ENCODE measurements around the gene ZBTB7B. TPM values are rescaled to one million over a fixed set of nuclear protein-coding genes. Genes with fewer than 3 reads are reported as not detected.

Gene ZBTB7B
- total and polyA plus RNA-seq, 7 experiments from 2014 or later = 3.0 to 139 (median 57.2) TPM

GRCh38 chr1:155005076-155006011 lies 2.7 kb downstream of the ZBTB7B start:
- no peaks in the 10 kb centered on the region for H3K9me3 Mint-ChIP-seq
- H3K27ac Mint-ChIP-seq = peak overlapping the region; percentile 26 to 98 (median 93)
- peak overlapping the region; percentile 83 for H3K27ac ChIP-seq (ENCODE audit: low read depth, low read length)
- H3K36me3 ChIP-seq (ENCODE audit: control insufficient read depth in 2 of 3, insufficient read depth in 3 of 3, low read length in 3 of 3) = peaks cover 0 to 15% (median 0%) of the 10 kb centered on the region in 3 experiments
- no peaks in the 10 kb centered on the region for H3K27me3 Mint-ChIP-seq
- POLR2A ChIA-PET = interaction anchor here (1.1 to 18.2 kb wide), 7 partner anchors 10 to 58 kb away, joined by 3 to 270 read pairs (median 4); partner anchors contain the start of genes EFNA4 and PBXIP1
- peaks cover 35 to 44% of the 10 kb centered on the region in 2 donors for H3K4me1 ChIP-seq (ENCODE audit: control insufficient read depth in 2 of 2, insufficient read depth in 2 of 2, low read length in 2 of 2)
- intact Hi-C loops (cut with micrococcal nuclease) = loop anchor here (1.0 to 10.0 kb wide), 3 partner anchors 12 to 1499 kb away; partner anchors contain the start of gene MEF2D (in 1 of the 2)
- DNase-seq (peak in 1 of 9 donors; percentile 41), ATAC-seq (no peak)
- peak overlapping the region; percentile 16 to 99 (median 96) for H3K4me3 Mint-ChIP-seq
- CTCF ChIA-PET = interaction anchor here (17.9 kb wide), 1 partner anchor 9 kb away, joined by 291 read pairs; no protein-coding TSS in a partner anchor
- peaks cover 0 to 31% (median 0%) of the 10 kb centered on the region in 5 donors for H3K36me3 Mint-ChIP-seq
- H3K27me3 ChIP-seq (ENCODE audit: control insufficient read depth in 2 of 2, insufficient read depth in 2 of 2, low read length in 2 of 2) = no peaks in the 10 kb centered on the region
- no peaks in the 10 kb centered on the region for H3K9me3 ChIP-seq (ENCODE audit: control insufficient read depth in 2 of 3, low read length in 3 of 3)
- H3K4me1 Mint-ChIP-seq = peaks cover 19 to 56% (median 45%) of the 10 kb centered on the region in 7 donors
- no peak overlapping the region for H3K4me3 ChIP-seq (ENCODE audit: low read length)

- H3K9me3 Mint-ChIP-seq = no peaks in the 10 kb centered on the region
- H3K4me1 ChIP-seq (ENCODE audit: control insufficient read depth in 2 of 2, insufficient read depth in 2 of 2, low read length in 2 of 2) = peaks cover 44 to 50% of the 10 kb centered on the region in 2 donors
- no peaks in the 10 kb centered on the region for H3K27me3 ChIP-seq (ENCODE audit: control insufficient read depth in 2 of 2, insufficient read depth in 2 of 2, low read length in 2 of 2)
- peak; percentile 39 for ATAC-seq
- H3K4me3 Mint-ChIP-seq = peak overlapping the region; percentile 40 to 99 (median 88)
- peak overlapping the region; percentile 26 to 98 (median 93) for H3K27ac Mint-ChIP-seq
- ChIA-PET CTCF (interaction anchor here (1.0 to 17.9 kb wide), 4 partner anchors 8 to 45 kb away, joined by 3 to 291 read pairs (median 4); partner anchors contain the start of genes FLAD1 and PYGO2), POLR2A (interaction anchor here (0.6 to 18.2 kb wide), 12 partner anchors 9 to 928 kb away, joined by 3 to 270 read pairs (median 4); partner anchors contain the start of genes FLAD1, KHDC4, PBXIP1 and PMVK)
- H3K27me3 Mint-ChIP-seq = no peaks in the 10 kb centered on the region
- intact Hi-C loops (cut with micrococcal nuclease) = loop anchor here (1.0 to 10.0 kb wide), 3 partner anchors 11 to 1498 kb away; partner anchors contain the start of gene MEF2D (in 1 of the 2)
- peak overlapping the region; percentile 83 for H3K27ac ChIP-seq (ENCODE audit: low read depth, low read length)
- H3K4me1 Mint-ChIP-seq = peaks cover 23 to 63% (median 50%) of the 10 kb centered on the region in 7 donors
- H3K9me3 ChIP-seq (ENCODE audit: control insufficient read depth in 2 of 3, low read length in 3 of 3) = no peaks in the 10 kb centered on the region
- peaks cover 0 to 18% (median 0%) of the 10 kb centered on the region in 3 experiments for H3K36me3 ChIP-seq (ENCODE audit: control insufficient read depth in 2 of 3, insufficient read depth in 3 of 3, low read length in 3 of 3)
- no peak overlapping the region for H3K4me3 ChIP-seq (ENCODE audit: low read length)
- peak in 7 of 9 donors; percentile 43 to 60 (median 56) for DNase-seq
- peaks cover 0 to 34% (median 0%) of the 10 kb centered on the region in 5 donors for H3K36me3 Mint-ChIP-seq
These were observed 4.0 kb downstream of the ZBTB7B start for GRCh38 chr1:155006601-155007101.

DNA sequence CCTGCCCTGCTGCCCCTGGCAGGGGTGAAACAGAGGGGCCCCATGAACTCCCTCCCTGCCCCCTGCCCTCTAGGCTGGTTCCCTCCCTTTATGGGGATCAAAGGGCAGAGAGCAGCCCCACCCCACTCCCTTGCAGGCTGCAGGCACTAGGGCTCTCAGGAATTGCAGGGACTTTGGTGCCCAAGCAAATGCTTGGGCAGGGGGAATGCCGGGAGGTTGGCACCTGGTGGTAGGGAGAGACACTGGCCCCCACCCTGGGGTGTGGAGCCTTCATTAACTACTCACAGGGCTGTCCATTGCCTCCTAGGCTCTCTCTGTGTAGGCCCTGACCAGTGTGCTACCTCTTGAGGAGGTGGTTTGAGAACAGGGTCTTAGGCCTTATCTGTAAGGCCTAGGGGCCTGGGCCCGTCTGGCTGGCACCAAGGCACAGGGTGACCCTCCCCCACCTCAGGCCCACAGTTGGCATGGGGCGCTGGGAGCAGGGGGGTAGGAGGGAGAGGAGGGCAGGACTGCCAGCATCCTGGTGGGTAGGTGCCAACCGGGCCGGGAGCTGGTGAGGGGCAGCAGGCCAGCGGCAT lies 4.7 kb downstream of the ZBTB7B start:
- no peaks in the 10 kb centered on the region for H3K27me3 Mint-ChIP-seq
- ChIA-PET POLR2A (interaction anchor here (0.6 to 18.2 kb wide), 14 partner anchors 8 to 927 kb away, joined by 3 to 270 read pairs (median 4); partner anchors contain the start of genes ADAM15, FLAD1, KHDC4 and PBXIP1), CTCF (interaction anchor here (0.6 to 17.9 kb wide), 10 partner anchors 7 to 78 kb away, joined by 3 to 291 read pairs (median 4); partner anchors contain the start of genes FLAD1, LENEP, PBXIP1 and PYGO2)
- Histone ChIP-seq H3K4me3 (ENCODE audit: low read length) (no peak overlapping the region), H3K4me1 (ENCODE audit: control insufficient read depth in 2 of 2, insufficient read depth in 2 of 2, low read length in 2 of 2) (peaks cover 44 to 57% of the 10 kb centered on the region in 2 donors), H3K27ac (ENCODE audit: low read depth, low read length) (peak overlapping the region; percentile 83), H3K27me3 (ENCODE audit: control insufficient read depth in 2 of 2, insufficient read depth in 2 of 2, low read length in 2 of 2) (no peaks in the 10 kb centered on the region), H3K9me3 (ENCODE audit: control insufficient read depth in 2 of 3, low read length in 3 of 3) (no peaks in the 10 kb centered on the region), H3K36me3 (ENCODE audit: control insufficient read depth in 2 of 3, insufficient read depth in 3 of 3, low read length in 3 of 3) (peaks cover 0 to 15% (median 0%) of the 10 kb centered on the region in 3 experiments)
- no peaks in the 10 kb centered on the region for H3K9me3 Mint-ChIP-seq
- H3K4me3 Mint-ChIP-seq = peak overlapping the region in 9 of 10 donors; percentile 39 to 99 (median 86)
- H3K27ac Mint-ChIP-seq = peak overlapping the region; percentile 26 to 98 (median 91)
- no peak for ATAC-seq
- intact Hi-C loops (cut with micrococcal nuclease) = loop anchor here (5.0 to 10.0 kb wide), 2 partner anchors 185 to 1497 kb away; partner anchors contain the start of gene MEF2D (in 1 of the 2)
- DNase-seq = no peak
- peaks cover 0 to 34% (median 0%) of the 10 kb centered on the region in 5 donors for H3K36me3 Mint-ChIP-seq
- H3K4me1 Mint-ChIP-seq = peaks cover 24 to 68% (median 54%) of the 10 kb centered on the region in 7 donors

- POLR2A ChIA-PET = interaction anchor here (0.6 to 18.2 kb wide), 9 partner anchors 7 to 68 kb away, joined by 3 to 270 read pairs (median 4); partner anchors contain the start of genes ADAM15, FLAD1 and PBXIP1
- no peaks in the 10 kb centered on the region for H3K27me3 Mint-ChIP-seq
These were observed 5.7 kb downstream of the ZBTB7B start for GRCh38 chr1:155008015-155008941.

DNA sequence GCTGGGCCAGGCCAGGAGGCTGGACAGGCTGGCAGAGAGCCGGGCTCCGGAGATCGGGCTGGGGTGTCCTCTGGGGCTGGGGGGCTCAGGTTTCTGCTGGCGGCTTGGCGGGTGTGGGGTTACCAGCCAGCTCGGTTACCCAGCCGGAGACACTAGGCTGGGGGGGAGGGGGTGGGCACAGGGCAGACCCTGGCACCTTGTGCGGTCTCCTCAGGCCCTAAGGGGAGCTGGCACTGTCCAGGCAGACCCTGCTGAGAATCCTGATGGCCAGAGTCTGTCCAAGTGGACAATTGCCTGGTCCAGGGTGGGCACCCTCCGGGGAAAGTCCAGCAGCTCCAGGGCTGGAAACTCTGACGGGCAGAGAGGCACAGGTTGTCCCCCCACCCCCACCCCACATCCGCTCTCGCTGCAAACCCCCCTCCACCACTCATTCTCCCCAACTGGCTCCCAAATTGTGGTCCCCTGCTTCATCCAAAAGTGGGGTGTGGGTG lies 6.7 kb downstream of the ZBTB7B start:
- no peaks in the 10 kb centered on the region for H3K27me3 Mint-ChIP-seq
- no peaks in the 10 kb centered on the region for H3K9me3 Mint-ChIP-seq
- Histone ChIP-seq H3K9me3 (ENCODE audit: control insufficient read depth in 2 of 3, low read length in 3 of 3) (no peaks in the 10 kb centered on the region), H3K27me3 (ENCODE audit: control insufficient read depth in 2 of 2, insufficient read depth in 2 of 2, low read length in 2 of 2) (no peaks in the 10 kb centered on the region), H3K36me3 (ENCODE audit: control insufficient read depth in 2 of 3, insufficient read depth in 3 of 3, low read length in 3 of 3) (peaks cover 0 to 14% (median 0%) of the 10 kb centered on the region in 3 experiments), H3K27ac (ENCODE audit: low read depth, low read length) (peak overlapping the region; percentile 83), H3K4me1 (ENCODE audit: control insufficient read depth in 2 of 2, insufficient read depth in 2 of 2, low read length in 2 of 2) (peaks cover 56 to 71% of the 10 kb centered on the region in 2 donors), H3K4me3 (ENCODE audit: low read length) (peak overlapping the region; percentile 72)
- peak overlapping the region; percentile 88 to 98 (median 92) for H3K27ac Mint-ChIP-seq
- DNase-seq (peak in 2 of 9 donors; percentile 36 to 49), ATAC-seq (no peak)
- H3K4me1 Mint-ChIP-seq = peaks cover 34 to 79% (median 67%) of the 10 kb centered on the region in 7 donors
- ChIA-PET POLR2A (interaction anchor here (0.9 to 18.2 kb wide), 4 partner anchors 6 to 55 kb away, joined by 3 to 270 read pairs (median 70); partner anchors contain the start of genes ADAM15 and PBXIP1), CTCF (interaction anchor here (0.7 to 13.9 kb wide), 2 partner anchors 8 to 11 kb away, joined by 4 to 291 read pairs; partner anchors contain the start of genes LENEP and ZBTB7B)
- peak overlapping the region; percentile 89 to 99 (median 98) for H3K4me3 Mint-ChIP-seq
- intact Hi-C loops (cut with micrococcal nuclease) = loop anchor here (2.0 to 10.0 kb wide), 4 partner anchors 42 to 1496 kb away; partner anchors contain the start of genes ADAM15 (in 1 of the 2), ADAR (in 1 of the 2) and MEF2D (in 1 of the 2)
- peaks cover 0 to 42% (median 0%) of the 10 kb centered on the region in 5 donors for H3K36me3 Mint-ChIP-seq

More at GRCh38 chr1:155008015-155008941, 5.7 kb downstream of the ZBTB7B start:
- peaks cover 33 to 77% (median 64%) of the 10 kb centered on the region in 7 donors for H3K4me1 Mint-ChIP-seq
- no peaks in the 10 kb centered on the region for H3K9me3 ChIP-seq (ENCODE audit: control insufficient read depth in 2 of 3, low read length in 3 of 3)
- H3K36me3 Mint-ChIP-seq = peaks cover 0 to 43% (median 0%) of the 10 kb centered on the region in 5 donors
- peak overlapping the region; percentile 72 for H3K4me3 ChIP-seq (ENCODE audit: low read length)
- peaks cover 0 to 11% (median 0%) of the 10 kb centered on the region in 3 experiments for H3K36me3 ChIP-seq (ENCODE audit: control insufficient read depth in 2 of 3, insufficient read depth in 3 of 3, low read length in 3 of 3)
- CTCF ChIA-PET = interaction anchor here (0.6 to 13.9 kb wide), 7 partner anchors 8 to 77 kb away, joined by 3 to 291 read pairs (median 4); partner anchors contain the start of genes LENEP, PBXIP1 and ZBTB7B
- H3K27ac ChIP-seq (ENCODE audit: low read depth, low read length) = peak overlapping the region; percentile 83
- intact Hi-C loops (cut with micrococcal nuclease) = loop anchor here (2.0 to 10.0 kb wide), 4 partner anchors 43 to 1497 kb away; partner anchors contain the start of genes ADAM15 (in 1 of the 2), ADAR (in 1 of the 2) and MEF2D (in 1 of the 2)
- no peaks in the 10 kb centered on the region for H3K9me3 Mint-ChIP-seq
- ATAC-seq (no peak), DNase-seq (peak in 1 of 9 donors; percentile 87)
- H3K27me3 ChIP-seq (ENCODE audit: control insufficient read depth in 2 of 2, insufficient read depth in 2 of 2, low read length in 2 of 2) = no peaks in the 10 kb centered on the region
- peaks cover 50 to 66% of the 10 kb centered on the region in 2 donors for H3K4me1 ChIP-seq (ENCODE audit: control insufficient read depth in 2 of 2, insufficient read depth in 2 of 2, low read length in 2 of 2)
- H3K27ac Mint-ChIP-seq = peak overlapping the region; percentile 84 to 98 (median 92)
- peak overlapping the region; percentile 89 to 99 (median 98) for H3K4me3 Mint-ChIP-seq

All from naive thymus-derived CD4-positive, alpha-beta T cell (primary cell).